ENCODE measurements around the gene TMEM178B. TPM values are rescaled to one million over a fixed set of nuclear protein-coding genes. Genes with fewer than 3 reads are reported as not detected.

The TMEM178B gene
- total and polyA plus RNA-seq, 2 experiments from 2014 or later, result 0.39 to 0.46 TPM

DNA sequence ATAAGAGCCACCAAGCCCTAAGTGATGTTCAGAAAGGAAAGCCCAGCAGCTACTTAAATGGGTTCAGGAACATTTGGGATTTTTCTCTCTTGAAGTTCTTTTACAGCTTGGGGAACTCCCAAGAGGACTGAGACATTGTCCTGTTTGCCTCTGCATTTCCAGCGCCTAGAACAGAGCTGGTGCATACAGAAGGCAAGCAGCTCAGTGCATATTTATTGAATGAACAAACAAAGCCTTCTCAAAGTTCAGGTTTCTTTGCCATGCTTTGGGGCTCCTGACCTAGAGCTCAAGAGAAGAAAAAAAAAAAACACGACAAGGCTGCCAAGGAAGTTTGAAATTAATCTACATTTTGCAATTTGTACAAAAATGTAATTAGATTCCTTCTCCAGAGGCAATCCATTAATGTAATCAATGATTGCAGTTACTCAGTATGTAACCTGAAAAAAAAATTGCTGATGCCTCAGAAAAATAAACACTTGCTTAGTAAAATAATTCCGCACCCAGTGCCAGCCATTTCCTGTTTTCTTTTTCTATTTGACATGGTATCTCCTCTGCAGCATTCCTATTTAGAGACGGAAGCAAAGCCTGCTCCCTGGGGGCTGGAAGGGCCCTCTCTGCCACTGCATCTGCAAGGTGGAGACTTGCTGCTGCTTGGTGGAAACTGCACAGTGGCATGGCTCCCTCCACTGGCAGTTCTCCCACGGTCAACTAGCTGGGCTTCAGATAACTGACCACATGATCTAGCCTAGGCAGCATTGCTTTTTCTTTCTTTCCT, 157.3 kb downstream of the TMEM178B start:
- no peak for TF ChIP-seq CTCF (IDR thresholded peaks at IDR 0.05; ENCODE audit: low read depth, low read length)
- Histone ChIP-seq H3K4me1 (ENCODE audit: low read depth) (no peaks in the 10 kb centered on the region), H3K27me3 (no peaks in the 10 kb centered on the region), H3K4me3 (no peak overlapping the region), H3K27ac (no peak overlapping the region), H3K9me3 (ENCODE audit: low read depth) (no peaks in the 10 kb centered on the region), H3K36me3 (no peaks in the 10 kb centered on the region)
- peak; percentile 5 to 42 for DNase-seq (ENCODE audit: low read depth in 1 of 2, low spot score in 1 of 2)

DNA sequence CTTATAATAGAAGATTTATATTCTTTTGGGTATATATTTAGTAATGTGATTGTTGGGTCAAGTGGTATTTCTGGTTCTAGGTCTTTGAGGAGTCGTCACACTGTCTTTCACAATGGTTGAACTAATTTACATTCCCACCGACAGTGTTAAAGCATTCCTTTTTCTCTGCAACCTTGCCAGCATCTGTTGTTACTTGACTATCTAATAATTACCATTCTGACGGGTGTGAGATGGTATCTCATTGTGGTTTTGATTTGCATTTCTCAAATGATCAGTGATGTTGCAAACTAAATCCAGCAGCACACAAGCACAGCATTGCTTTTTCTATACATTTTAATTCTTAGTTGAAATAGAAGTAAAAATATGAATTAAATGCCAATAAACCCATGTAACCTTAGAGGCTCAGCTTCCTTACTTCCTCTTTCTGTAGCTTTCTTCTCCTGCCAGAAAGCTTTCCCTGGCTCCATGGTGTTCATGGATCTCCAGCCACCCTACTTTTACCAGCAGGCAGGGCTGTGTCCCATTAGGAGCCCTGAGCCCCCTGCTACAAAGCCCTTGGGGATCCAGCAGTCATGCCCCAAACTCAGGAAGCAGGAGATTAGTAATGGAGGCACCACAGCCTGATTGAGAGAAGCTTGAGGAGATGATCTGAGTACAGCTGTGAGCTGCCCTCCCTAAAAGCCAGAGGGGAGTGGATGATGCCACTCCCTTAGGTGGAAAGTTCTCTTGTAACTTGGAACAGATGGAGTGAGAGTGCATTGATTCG, 158.6 kb downstream of the TMEM178B start:
- no peaks in the 10 kb centered on the region for H3K27me3 ChIP-seq
- no peak overlapping the region for H3K4me3 ChIP-seq
- no peaks in the 10 kb centered on the region for H3K36me3 ChIP-seq
- H3K4me1 ChIP-seq (ENCODE audit: low read depth), result no peaks in the 10 kb centered on the region
- no peaks in the 10 kb centered on the region for H3K9me3 ChIP-seq (ENCODE audit: low read depth)
- no peak overlapping the region for H3K27ac ChIP-seq
- no peak for DNase-seq (ENCODE audit: low read depth in 1 of 2, low spot score in 1 of 2)
- TF ChIP-seq CTCF (IDR thresholded peaks at IDR 0.05; ENCODE audit: low read depth, low read length), result no peak

GRCh38 chr7:141234335-141235105, 160.7 kb downstream of the TMEM178B start:
- no peak for DNase-seq (ENCODE audit: low read depth in 1 of 2, low spot score in 1 of 2)
- no peak overlapping the region for H3K27ac ChIP-seq
- H3K4me1 ChIP-seq (ENCODE audit: low read depth), result no peaks in the 10 kb centered on the region
- no peaks in the 10 kb centered on the region for H3K36me3 ChIP-seq
- H3K9me3 ChIP-seq (ENCODE audit: low read depth), result no peaks in the 10 kb centered on the region
- H3K27me3 ChIP-seq, result no peaks in the 10 kb centered on the region
- TF ChIP-seq CTCF (IDR thresholded peaks at IDR 0.05; ENCODE audit: low read depth, low read length), result no peak
- no peak overlapping the region for H3K4me3 ChIP-seq

- no peak for TF ChIP-seq CTCF (IDR thresholded peaks at IDR 0.05; ENCODE audit: low read depth, low read length)
- H3K4me1 ChIP-seq (ENCODE audit: low read depth), result no peaks in the 10 kb centered on the region
- H3K27me3 ChIP-seq, result no peaks in the 10 kb centered on the region
- no peaks in the 10 kb centered on the region for H3K9me3 ChIP-seq (ENCODE audit: low read depth)
- DNase-seq (ENCODE audit: low read depth in 1 of 2, low spot score in 1 of 2), result no peak
- no peak overlapping the region for H3K27ac ChIP-seq
- H3K36me3 ChIP-seq, result no peaks in the 10 kb centered on the region
- H3K4me3 ChIP-seq, result no peak overlapping the region
Measured at GRCh38 chr7:141235656-141236055, 161.8 kb downstream of the TMEM178B start.

DNA sequence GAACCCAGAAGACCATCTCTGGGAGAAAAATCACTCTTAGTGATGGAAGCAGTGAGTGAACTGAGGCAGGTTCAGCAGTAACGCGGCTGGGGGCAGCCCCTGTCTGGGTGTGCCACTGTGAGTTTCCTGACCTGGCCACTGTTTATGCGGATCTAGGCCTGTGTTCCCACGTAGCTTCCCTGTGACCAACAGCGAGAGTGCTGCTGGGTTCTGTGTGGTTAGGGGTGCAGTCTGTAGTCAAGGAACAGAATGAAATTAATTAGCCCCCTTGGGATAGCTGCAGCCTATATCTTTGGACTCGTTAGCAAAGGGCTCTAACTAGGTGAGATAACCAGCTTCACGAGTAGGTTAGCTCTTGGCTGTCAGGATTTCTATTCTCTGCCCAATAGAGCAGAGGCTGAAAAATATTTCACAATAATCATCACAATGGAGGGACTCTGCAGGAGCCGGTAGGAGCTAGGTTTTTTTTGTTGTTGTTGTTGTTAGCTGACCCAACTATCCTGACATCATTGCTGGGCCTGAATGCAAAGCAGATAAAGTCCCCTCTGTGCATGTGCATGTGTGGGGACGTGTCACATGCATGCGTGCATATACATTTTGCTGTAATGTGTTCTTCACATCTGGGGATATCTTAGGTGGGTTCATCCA, 164.9 kb downstream of the TMEM178B start:
- DNase-seq (ENCODE audit: low read depth in 1 of 2, low spot score in 1 of 2), result no peak
- TF ChIP-seq CTCF (IDR thresholded peaks at IDR 0.05; ENCODE audit: low read depth, low read length), result no peak

More for the DNA sequence above, 164.9 kb downstream of the TMEM178B start:
- H3K4me3 ChIP-seq, result no peak overlapping the region
- no peaks in the 10 kb centered on the region for H3K4me1 ChIP-seq (ENCODE audit: low read depth)
- no peaks in the 10 kb centered on the region for H3K36me3 ChIP-seq
- no peak overlapping the region for H3K27ac ChIP-seq
- no peaks in the 10 kb centered on the region for H3K9me3 ChIP-seq (ENCODE audit: low read depth)
- H3K27me3 ChIP-seq, result no peaks in the 10 kb centered on the region

Measured in cardiac muscle cell (in vitro differentiated cells and primary cell).